HepG2 (cell line): ENCODE data around the gene CCDC122. TPM values are rescaled to one million over a fixed set of nuclear protein-coding genes. Genes with fewer than 3 reads are reported as not detected.

ENCODE experiments used
- FIP1L1 ChIP-seq: fragments of 200-400 bp; formaldehyde crosslinking; IDR thresholded peaks from 2 replicates; pipeline ENCODE4 v1.6.1; 2018; ENCODE audit warnings: low read depth, mild to moderate bottlenecking, low read length, moderate library complexity, borderline replicate concordance; ENCODE audit not compliant: insufficient read depth
- KLF11 ChIP-seq: IDR thresholded peaks from 2 replicates; pipeline ENCODE4 v1.6.1; 2016; ENCODE audit warnings: missing compliant biosample characterization
- SIX1 ChIP-seq: sonication (generic); formaldehyde crosslinking; IDR thresholded peaks from 2 replicates; pipeline ENCODE4 v1.4.0; 2020; ENCODE audit warnings: missing genetic modification reagents, borderline replicate concordance
- SOX6 ChIP-seq, 2 experiments: fragments of 450-650 bp in 1 of 2; sonication (generic) in 1 of 2; formaldehyde crosslinking in 1 of 2; IDR thresholded peaks; 2 replicates each; pipeline versions ENCODE4 v1.4.0 to v1.6.1; 2017 to 2020; ENCODE audit warnings: antibody characterized with exemption in 1 of 2, mild to moderate bottlenecking in 1 of 2, missing genetic modification reagents in 1 of 2
- ZFP37 ChIP-seq: sonication (generic); formaldehyde crosslinking; IDR thresholded peaks from 2 replicates; pipeline ENCODE4 v1.4.0; 2020; ENCODE audit warnings: missing genetic modification reagents, borderline replicate concordance
- ZNF776 ChIP-seq: sonication (generic); formaldehyde crosslinking; IDR thresholded peaks from 2 replicates; pipeline ENCODE4 v1.4.0; 2020; ENCODE audit warnings: mild to moderate bottlenecking, missing genetic modification reagents
- ZNF850 ChIP-seq: sonication (generic); formaldehyde crosslinking; conservative IDR thresholded peaks from 2 replicates; pipeline ENCODE4 v1.9.0; 2021; ENCODE audit warnings: mild to moderate bottlenecking, missing genetic modification reagents
- polyA plus RNA-seq, 8 experiments: library from polyadenylated mRNA; depleted of rRNA in 3 of 8; stranded (reverse) in 7 of 8; unstranded in 1 of 8; fragments of >200 nt; fragmentation: Illumina TruSeq in 4 of 8; extraction: Trizol in 4 of 8; gene quantifications; 2 replicates each; pipeline versions ENCODE4 v1.2.1 to v1.2.3, GENCODE V29; 2011 to 2016; ENCODE audit warnings: low read depth in 4 of 8, missing spikeins in 1 of 8, mixed read lengths in 1 of 8; ENCODE audit not compliant: insufficient read depth in 1 of 8
- total RNA-seq, 5 experiments: library from RNA; depleted of rRNA; stranded (reverse); fragments of >200 nt; fragmentation: Illumina TruSeq; extraction: Trizol; gene quantifications; 2 replicates each; pipeline ENCODE4 v1.2.3, GENCODE V29; 2016; ENCODE audit warnings: low read depth in 1 of 5
- TF ChIP-seq, protein P1 (sequence below): sonication (generic); formaldehyde crosslinking; IDR thresholded peaks from 2 replicates; pipeline ENCODE4 v1.8.1; 2023; ENCODE audit warnings: mild to moderate bottlenecking, moderate library complexity, missing genetic modification reagents
- TF ChIP-seq, protein P2 (sequence below): sonication (generic); formaldehyde crosslinking; IDR thresholded peaks from 2 replicates; pipeline ENCODE4 v1.9.0; 2021; ENCODE audit warnings: mild to moderate bottlenecking, missing genetic modification reagents
- TF ChIP-seq, protein P3 (sequence below): sonication (generic); formaldehyde crosslinking; IDR thresholded peaks from 2 replicates; pipeline ENCODE4 v1.5.1; 2020; ENCODE audit warnings: mild to moderate bottlenecking, missing genetic modification reagents, moderate library complexity
- TF ChIP-seq, protein P4 (sequence below): sonication (generic); formaldehyde crosslinking; IDR thresholded peaks from 2 replicates; pipeline ENCODE4 v1.5.0; 2020; ENCODE audit warnings: mild to moderate bottlenecking, missing genetic modification reagents, borderline replicate concordance
- TF ChIP-seq, protein P5 (sequence below): IDR thresholded peaks from 2 replicates; pipeline ENCODE4 v1.6.1; 2016; ENCODE audit warnings: low read depth, borderline replicate concordance

CCDC122 gene
- total and polyA plus RNA-seq, 2 of the 13 experiments (the other 11 are each of a cell fraction or from before 2014, with no cell fraction given), result 0.32 to 3.5 TPM

DNA sequence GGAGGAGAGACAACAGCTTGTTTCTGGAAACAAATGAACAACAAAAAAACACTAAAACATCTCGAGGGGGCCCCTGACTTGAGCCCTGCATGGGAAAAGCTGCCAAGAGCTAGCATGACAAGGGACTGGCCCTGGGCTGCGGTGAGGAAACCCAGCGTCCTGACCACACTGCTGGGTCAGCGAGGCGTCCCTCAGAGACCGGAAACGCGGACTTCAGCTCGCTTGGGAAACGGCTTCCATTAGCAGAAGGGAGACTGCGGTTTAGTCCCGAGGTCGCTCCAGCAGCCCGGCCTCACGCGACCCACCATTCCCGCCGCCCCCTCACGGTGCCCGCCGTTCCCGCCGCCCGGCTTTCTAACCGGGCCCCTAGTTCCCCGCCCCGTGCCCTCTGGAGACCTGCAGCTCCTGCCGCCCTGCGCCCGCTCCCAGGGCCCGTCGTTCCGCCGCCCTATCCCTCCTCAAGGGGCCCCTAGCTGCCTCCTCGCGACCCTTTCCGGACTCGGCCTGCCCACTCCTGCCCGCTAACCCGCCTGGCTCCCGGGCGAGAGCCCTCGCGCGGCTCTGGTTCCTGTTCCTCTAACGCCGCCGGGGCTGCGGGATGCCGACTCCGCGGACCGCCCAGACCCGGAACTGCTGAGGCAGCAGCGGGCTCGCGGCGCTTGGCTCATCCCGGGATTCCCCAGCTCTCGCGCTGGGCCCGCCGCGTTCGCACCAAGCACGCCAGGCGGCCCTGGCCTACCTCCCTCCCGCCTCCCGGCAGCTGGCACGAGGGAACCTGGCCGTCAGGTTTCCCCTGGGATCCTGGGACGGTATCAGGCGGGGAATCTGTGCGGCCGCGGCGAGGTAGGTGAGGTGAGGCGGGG, at the start of gene CCDC122 (continued):
- TF ChIP-seq, protein P1, sequence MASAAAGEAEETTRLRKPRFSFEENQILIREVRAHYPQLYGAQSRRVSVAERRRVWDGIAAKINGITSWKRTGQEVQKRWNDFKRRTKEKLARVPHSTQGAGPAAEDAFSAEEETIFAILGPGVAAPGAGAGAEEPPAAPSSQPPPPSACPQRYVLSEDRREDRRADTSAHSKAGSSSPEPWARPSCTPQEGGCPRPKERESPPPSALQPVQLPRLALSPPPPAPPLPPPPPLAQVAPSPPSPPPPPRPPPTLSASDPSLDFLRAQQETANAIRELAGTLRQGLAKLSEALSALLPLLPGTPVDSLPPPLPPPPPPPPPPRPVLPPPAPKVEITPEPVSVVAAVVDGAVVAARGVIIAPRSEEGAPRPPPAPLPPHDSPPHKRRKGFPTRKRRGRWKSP (CRISPR knock-in tag), result peak; percentile 60; the same call in 1 of the 2 replicates
- TF ChIP-seq, protein P2, sequence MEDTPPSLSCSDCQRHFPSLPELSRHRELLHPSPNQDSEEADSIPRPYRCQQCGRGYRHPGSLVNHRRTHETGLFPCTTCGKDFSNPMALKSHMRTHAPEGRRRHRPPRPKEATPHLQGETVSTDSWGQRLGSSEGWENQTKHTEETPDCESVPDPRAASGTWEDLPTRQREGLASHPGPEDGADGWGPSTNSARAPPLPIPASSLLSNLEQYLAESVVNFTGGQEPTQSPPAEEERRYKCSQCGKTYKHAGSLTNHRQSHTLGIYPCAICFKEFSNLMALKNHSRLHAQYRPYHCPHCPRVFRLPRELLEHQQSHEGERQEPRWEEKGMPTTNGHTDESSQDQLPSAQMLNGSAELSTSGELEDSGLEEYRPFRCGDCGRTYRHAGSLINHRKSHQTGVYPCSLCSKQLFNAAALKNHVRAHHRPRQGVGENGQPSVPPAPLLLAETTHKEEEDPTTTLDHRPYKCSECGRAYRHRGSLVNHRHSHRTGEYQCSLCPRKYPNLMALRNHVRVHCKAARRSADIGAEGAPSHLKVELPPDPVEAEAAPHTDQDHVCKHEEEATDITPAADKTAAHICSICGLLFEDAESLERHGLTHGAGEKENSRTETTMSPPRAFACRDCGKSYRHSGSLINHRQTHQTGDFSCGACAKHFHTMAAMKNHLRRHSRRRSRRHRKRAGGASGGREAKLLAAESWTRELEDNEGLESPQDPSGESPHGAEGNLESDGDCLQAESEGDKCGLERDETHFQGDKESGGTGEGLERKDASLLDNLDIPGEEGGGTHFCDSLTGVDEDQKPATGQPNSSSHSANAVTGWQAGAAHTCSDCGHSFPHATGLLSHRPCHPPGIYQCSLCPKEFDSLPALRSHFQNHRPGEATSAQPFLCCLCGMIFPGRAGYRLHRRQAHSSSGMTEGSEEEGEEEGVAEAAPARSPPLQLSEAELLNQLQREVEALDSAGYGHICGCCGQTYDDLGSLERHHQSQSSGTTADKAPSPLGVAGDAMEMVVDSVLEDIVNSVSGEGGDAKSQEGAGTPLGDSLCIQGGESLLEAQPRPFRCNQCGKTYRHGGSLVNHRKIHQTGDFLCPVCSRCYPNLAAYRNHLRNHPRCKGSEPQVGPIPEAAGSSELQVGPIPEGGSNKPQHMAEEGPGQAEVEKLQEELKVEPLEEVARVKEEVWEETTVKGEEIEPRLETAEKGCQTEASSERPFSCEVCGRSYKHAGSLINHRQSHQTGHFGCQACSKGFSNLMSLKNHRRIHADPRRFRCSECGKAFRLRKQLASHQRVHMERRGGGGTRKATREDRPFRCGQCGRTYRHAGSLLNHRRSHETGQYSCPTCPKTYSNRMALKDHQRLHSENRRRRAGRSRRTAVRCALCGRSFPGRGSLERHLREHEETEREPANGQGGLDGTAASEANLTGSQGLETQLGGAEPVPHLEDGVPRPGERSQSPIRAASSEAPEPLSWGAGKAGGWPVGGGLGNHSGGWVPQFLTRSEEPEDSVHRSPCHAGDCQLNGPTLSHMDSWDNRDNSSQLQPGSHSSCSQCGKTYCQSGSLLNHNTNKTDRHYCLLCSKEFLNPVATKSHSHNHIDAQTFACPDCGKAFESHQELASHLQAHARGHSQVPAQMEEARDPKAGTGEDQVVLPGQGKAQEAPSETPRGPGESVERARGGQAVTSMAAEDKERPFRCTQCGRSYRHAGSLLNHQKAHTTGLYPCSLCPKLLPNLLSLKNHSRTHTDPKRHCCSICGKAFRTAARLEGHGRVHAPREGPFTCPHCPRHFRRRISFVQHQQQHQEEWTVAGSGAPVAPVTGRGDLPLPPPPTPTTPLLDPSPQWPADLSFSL, result no peak
- TF ChIP-seq SOX6 (IDR thresholded peaks at IDR 0.05) (no peak), SOX6 (CRISPR knock-in tag; IDR thresholded peaks at IDR 0.05) (no peak), ZFP37 (no peak), SIX1 (CRISPR knock-in tag) (no peak), ZNF776 (peak; percentile 51; the same call in 1 of the 2 replicates), FIP1L1 (no peak), ZNF850 (CRISPR knock-in tag) (no peak), KLF11 (no peak)
- TF ChIP-seq, protein P3, sequence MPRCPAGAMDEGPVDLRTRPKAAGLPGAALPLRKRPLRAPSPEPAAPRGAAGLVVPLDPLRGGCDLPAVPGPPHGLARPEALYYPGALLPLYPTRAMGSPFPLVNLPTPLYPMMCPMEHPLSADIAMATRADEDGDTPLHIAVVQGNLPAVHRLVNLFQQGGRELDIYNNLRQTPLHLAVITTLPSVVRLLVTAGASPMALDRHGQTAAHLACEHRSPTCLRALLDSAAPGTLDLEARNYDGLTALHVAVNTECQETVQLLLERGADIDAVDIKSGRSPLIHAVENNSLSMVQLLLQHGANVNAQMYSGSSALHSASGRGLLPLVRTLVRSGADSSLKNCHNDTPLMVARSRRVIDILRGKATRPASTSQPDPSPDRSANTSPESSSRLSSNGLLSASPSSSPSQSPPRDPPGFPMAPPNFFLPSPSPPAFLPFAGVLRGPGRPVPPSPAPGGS (CRISPR knock-in tag), result peak; percentile 82
- TF ChIP-seq, protein P4, sequence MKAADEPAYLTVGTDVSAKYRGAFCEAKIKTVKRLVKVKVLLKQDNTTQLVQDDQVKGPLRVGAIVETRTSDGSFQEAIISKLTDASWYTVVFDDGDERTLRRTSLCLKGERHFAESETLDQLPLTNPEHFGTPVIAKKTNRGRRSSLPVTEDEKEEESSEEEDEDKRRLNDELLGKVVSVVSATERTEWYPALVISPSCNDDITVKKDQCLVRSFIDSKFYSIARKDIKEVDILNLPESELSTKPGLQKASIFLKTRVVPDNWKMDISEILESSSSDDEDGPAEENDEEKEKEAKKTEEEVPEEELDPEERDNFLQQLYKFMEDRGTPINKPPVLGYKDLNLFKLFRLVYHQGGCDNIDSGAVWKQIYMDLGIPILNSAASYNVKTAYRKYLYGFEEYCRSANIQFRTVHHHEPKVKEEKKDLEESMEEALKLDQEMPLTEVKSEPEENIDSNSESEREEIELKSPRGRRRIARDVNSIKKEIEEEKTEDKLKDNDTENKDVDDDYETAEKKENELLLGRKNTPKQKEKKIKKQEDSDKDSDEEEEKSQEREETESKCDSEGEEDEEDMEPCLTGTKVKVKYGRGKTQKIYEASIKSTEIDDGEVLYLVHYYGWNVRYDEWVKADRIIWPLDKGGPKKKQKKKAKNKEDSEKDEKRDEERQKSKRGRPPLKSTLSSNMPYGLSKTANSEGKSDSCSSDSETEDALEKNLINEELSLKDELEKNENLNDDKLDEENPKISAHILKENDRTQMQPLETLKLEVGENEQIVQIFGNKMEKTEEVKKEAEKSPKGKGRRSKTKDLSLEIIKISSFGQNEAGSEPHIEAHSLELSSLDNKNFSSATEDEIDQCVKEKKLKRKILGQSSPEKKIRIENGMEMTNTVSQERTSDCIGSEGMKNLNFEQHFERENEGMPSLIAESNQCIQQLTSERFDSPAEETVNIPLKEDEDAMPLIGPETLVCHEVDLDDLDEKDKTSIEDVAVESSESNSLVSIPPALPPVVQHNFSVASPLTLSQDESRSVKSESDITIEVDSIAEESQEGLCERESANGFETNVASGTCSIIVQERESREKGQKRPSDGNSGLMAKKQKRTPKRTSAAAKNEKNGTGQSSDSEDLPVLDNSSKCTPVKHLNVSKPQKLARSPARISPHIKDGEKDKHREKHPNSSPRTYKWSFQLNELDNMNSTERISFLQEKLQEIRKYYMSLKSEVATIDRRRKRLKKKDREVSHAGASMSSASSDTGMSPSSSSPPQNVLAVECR (CRISPR knock-in tag), result peak; percentile 81; the same call in 1 of the 2 replicates
- TF ChIP-seq, protein P5, sequence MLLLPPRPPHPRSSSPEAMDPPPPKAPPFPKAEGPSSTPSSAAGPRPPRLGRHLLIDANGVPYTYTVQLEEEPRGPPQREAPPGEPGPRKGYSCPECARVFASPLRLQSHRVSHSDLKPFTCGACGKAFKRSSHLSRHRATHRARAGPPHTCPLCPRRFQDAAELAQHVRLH, result 0 out of 2 replicates have a peak, but pooled peaks have one; percentile 41
